Calu3 (cell line): ENCODE results near the gene MAPK4. TPM values are rescaled to one million over a fixed set of nuclear protein-coding genes. Genes with fewer than 3 reads are reported as not detected.

Source experiments
- BruUV-seq: library from RNA; stranded (reverse); fragments of 400-500 nt; replicated peaks from 2 replicates; lab custom pipeline; 2021; lab: Mats Ljungman, UMichigan
- CTCF ChIA-PET: fragments of 300-600 bp; sonication (Branson Sonifier 250); formaldehyde crosslinking; loops from one replicate; lab custom pipeline; 2022; ENCODE audit warnings: antibody characterized with exemption; lab: Charles Lee
- DNase-seq: peaks from one replicate; pipeline ENCODE4 v3.0.0; 2022
- H3K27ac Mint-ChIP-seq: one replicate; pipeline ENCODE4 v1.8.0; 2022; ENCODE audit warnings: mixed read lengths; ENCODE audit not compliant: unreplicated experiment
- H3K27me3 Mint-ChIP-seq: one replicate; pipeline ENCODE4 v1.8.0; 2022; ENCODE audit warnings: mixed read lengths; ENCODE audit not compliant: unreplicated experiment
- H3K36me3 Mint-ChIP-seq: one replicate; pipeline ENCODE4 v1.8.0; 2022; ENCODE audit warnings: mild to moderate bottlenecking, moderate library complexity, mixed read lengths; ENCODE audit not compliant: insufficient read depth, unreplicated experiment
- H3K4me1 Mint-ChIP-seq: one replicate; pipeline ENCODE4 v1.8.0; 2022; ENCODE audit warnings: mild to moderate bottlenecking, low read depth, mixed read lengths; ENCODE audit not compliant: unreplicated experiment
- H3K4me3 Mint-ChIP-seq: one replicate; pipeline ENCODE4 v1.8.0; 2022; ENCODE audit warnings: mild to moderate bottlenecking, low read depth, moderate library complexity, mixed read lengths; ENCODE audit not compliant: unreplicated experiment
- H3K9me3 Mint-ChIP-seq: one replicate; pipeline ENCODE4 v1.8.0; 2022; ENCODE audit warnings: low read depth, mixed read lengths; ENCODE audit not compliant: unreplicated experiment
- CTCF ChIP-seq: fragments of 200-600 bp; IDR thresholded peaks from one replicate; pipeline ENCODE4 v1.8.0; 2022; ENCODE audit warnings: antibody characterized with exemption; ENCODE audit not compliant: unreplicated experiment
- intact Hi-C: fragments of 100-400 bp; cut with micrococcal nuclease; formaldehyde crosslinking; loops from one replicate; pipeline ENCODE4 v1.10.0; 2022; ENCODE audit not compliant: unreplicated experiment
- total RNA-seq: library from RNA; stranded (reverse); gene quantifications from 2 replicates; pipeline ENCODE4 v1.2.3, GENCODE V29; 2022

Gene MAPK4
- total RNA-seq, 1 experiment from 2014 or later, result not detected

- no peaks in the 10 kb centered on the region for H3K4me1 Mint-ChIP-seq
- H3K36me3 Mint-ChIP-seq, result no peaks in the 10 kb centered on the region
- no peak for TF ChIP-seq CTCF
- BruUV-seq, result no TSS peak
- no peaks in the 10 kb centered on the region for H3K9me3 Mint-ChIP-seq
- CTCF ChIA-PET, result no interaction called here
- peaks cover 98% of the 10 kb centered on the region for H3K27me3 Mint-ChIP-seq
- H3K4me3 Mint-ChIP-seq, result no peak overlapping the region
- no peak for DNase-seq
- intact Hi-C loops, result no loop called here
- H3K27ac Mint-ChIP-seq, result no peak overlapping the region
These were observed 190.7 kb downstream of the MAPK4 start for GRCh38 chr18:50750546-50750945.

GRCh38 chr18:50751490-50751889 lies 191.6 kb downstream of the MAPK4 start:
- Mint-ChIP-seq H3K27ac (no peak overlapping the region), H3K4me3 (no peak overlapping the region), H3K27me3 (peaks cover 98% of the 10 kb centered on the region), H3K36me3 (no peaks in the 10 kb centered on the region), H3K4me1 (no peaks in the 10 kb centered on the region), H3K9me3 (no peaks in the 10 kb centered on the region)
- CTCF ChIA-PET, result interaction anchor here (0.6 kb wide), 1 partner anchor 1985 kb away, joined by 3 read pairs; no protein-coding TSS in a partner anchor
- TF ChIP-seq CTCF, result no peak
- no peak for DNase-seq
- no TSS peak for BruUV-seq
- intact Hi-C loops, result no loop called here

GRCh38 chr18:50751947-50752346 lies 192.1 kb downstream of the MAPK4 start:
- no peak for TF ChIP-seq CTCF
- Mint-ChIP-seq H3K4me3 (no peak overlapping the region), H3K36me3 (no peaks in the 10 kb centered on the region), H3K27ac (no peak overlapping the region), H3K27me3 (peaks cover 98% of the 10 kb centered on the region), H3K4me1 (no peaks in the 10 kb centered on the region), H3K9me3 (no peaks in the 10 kb centered on the region)
- CTCF ChIA-PET, result interaction anchor here (0.6 kb wide), 1 partner anchor 1984 kb away, joined by 3 read pairs; no protein-coding TSS in a partner anchor
- no peak for DNase-seq
- intact Hi-C loops, result no loop called here
- no TSS peak for BruUV-seq

GRCh38 chr18:50753311-50753710 lies 193.4 kb downstream of the MAPK4 start:
- no peaks in the 10 kb centered on the region for H3K4me1 Mint-ChIP-seq
- intact Hi-C loops, result no loop called here
- no peak overlapping the region for H3K27ac Mint-ChIP-seq
- no peaks in the 10 kb centered on the region for H3K36me3 Mint-ChIP-seq
- no peaks in the 10 kb centered on the region for H3K9me3 Mint-ChIP-seq
- BruUV-seq, result no TSS peak
- H3K27me3 Mint-ChIP-seq, result peaks cover 98% of the 10 kb centered on the region
- CTCF ChIA-PET, result no interaction called here
- TF ChIP-seq CTCF, result no peak
- H3K4me3 Mint-ChIP-seq, result no peak overlapping the region
- DNase-seq, result no peak
